HG03066 (cell line): ENCODE measurements around the gene GMPPA.

Experiments used
- ATAC-seq: cut with Tn5 transposase; IDR thresholded peaks from one replicate; pipeline ENCODE4 v1.9.1; 2021; ENCODE audit warnings: low read depth; ENCODE audit not compliant: unreplicated experiment

GMPPA gene

GRCh38 chr2:219466816-219467735, 31.6 kb upstream of the GMPPA start:
- no peak for ATAC-seq

- ATAC-seq, result no peak
Measured at GRCh38 chr2:219467736-219468075, 31.0 kb upstream of the GMPPA start.

GRCh38 chr2:219468410-219469185, 30.1 kb upstream of the GMPPA start:
- ATAC-seq, result no peak

- no peak for ATAC-seq
Measured at GRCh38 chr2:219469186-219469724, 29.4 kb upstream of the GMPPA start.

GRCh38 chr2:219470429-219470828, 28.3 kb upstream of the GMPPA start:
- ATAC-seq, result no peak

- no peak for ATAC-seq
Measured at GRCh38 chr2:219471476-219472371, 27.0 kb upstream of the GMPPA start.

GRCh38 chr2:219472629-219473187, 26.0 kb upstream of the GMPPA start:
- no peak for ATAC-seq

- no peak for ATAC-seq
Measured at GRCh38 chr2:219473511-219473910, 25.2 kb upstream of the GMPPA start.

- no peak for ATAC-seq
Measured at GRCh38 chr2:219474285-219475060, 24.2 kb upstream of the GMPPA start.

GRCh38 chr2:219475278-219475677, 23.4 kb upstream of the GMPPA start:
- ATAC-seq, result no peak

- ATAC-seq, result no peak
Measured at GRCh38 chr2:219475697-219476651, 22.7 kb upstream of the GMPPA start.

- no peak for ATAC-seq
Measured at GRCh38 chr2:219476652-219477151, 22.0 kb upstream of the GMPPA start.

GRCh38 chr2:219477179-219477578, 21.5 kb upstream of the GMPPA start:
- ATAC-seq, result no peak

GRCh38 chr2:219477815-219478214, 20.9 kb upstream of the GMPPA start:
- no peak for ATAC-seq

GRCh38 chr2:219478916-219479315, 19.8 kb upstream of the GMPPA start:
- no peak for ATAC-seq

GRCh38 chr2:219480004-219480403, 18.7 kb upstream of the GMPPA start:
- no peak for ATAC-seq

- no peak for ATAC-seq
Measured at GRCh38 chr2:219482674-219483405, 15.9 kb upstream of the GMPPA start.
